ENCODE results near the gene DOC2A.

Gene DOC2A

DNA sequence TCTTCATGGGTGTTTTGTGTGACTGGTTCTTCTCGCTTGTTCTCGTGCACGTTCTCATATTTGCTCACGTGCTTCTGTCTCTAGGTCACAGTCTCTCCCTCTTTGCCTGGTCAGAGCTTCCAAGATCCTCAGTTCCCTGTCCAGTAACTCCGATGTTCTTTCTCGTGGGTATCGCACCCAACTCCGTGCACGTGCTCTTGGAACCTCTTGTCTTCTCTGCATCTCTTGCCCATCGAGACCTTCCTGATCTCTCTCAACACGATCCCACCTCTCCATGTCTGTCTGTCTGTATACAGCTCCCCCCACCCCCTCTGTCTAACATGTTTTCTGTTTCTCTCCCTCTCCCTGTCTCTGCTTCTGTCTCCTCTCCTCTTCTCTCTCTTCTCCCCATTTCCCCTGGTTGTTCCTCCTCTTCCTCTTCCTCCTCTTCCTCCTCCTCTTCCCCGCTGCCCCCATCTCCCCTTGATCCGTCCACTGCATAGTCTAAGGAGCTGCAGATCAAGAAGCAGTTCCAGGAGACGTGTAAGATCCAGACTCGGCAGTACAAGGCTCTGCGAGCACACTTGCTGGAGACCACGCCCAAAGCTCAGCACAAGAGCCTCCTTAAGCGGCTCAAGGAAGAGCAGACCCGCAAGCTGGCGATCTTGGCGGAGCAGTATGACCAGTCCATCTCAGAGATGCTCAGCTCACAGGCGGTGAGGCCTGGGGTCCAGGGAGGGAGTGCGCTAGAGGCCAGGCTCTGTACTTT, 21.5 kb downstream of the DOC2A start:
- DNase-seq (ENCODE audit: low read depth), result no peak

DNA sequence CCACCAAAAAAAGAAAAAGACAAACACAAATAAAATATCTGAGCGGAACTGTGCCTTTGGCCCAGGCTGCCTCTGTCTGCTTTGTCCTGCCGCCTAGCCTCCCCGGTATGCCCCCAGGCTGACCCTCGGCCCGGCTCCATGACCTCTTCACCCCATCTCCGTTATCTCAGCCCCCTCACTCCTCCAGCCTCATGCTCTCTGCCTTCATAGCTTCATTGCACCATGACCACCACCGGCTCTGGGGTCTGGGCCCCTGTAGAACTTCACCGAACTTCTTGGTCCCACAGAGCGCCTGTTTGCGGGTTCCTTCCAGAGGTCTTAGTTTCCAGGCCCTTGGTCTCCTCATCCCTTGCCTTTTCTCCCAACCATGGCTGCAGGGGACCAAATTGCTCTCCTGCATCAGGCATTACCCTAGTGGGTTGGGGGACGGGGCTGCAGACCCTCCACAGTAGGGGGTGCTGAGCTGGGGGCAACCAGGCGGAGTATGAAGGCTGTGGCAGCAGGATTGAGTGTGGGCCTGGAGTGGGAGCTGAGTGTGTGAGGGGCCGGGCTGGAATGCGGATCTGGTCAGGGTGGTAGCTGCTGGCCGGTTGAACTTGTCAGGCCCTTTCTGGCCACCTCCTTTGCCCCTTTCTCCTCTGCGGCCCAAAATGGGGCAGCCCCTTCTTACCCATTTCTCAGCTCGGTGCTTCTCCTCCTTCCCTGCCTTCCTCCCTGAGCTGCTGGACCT, 22.3 kb downstream of the DOC2A start:
- DNase-seq (ENCODE audit: low read depth), result no peak

DNA sequence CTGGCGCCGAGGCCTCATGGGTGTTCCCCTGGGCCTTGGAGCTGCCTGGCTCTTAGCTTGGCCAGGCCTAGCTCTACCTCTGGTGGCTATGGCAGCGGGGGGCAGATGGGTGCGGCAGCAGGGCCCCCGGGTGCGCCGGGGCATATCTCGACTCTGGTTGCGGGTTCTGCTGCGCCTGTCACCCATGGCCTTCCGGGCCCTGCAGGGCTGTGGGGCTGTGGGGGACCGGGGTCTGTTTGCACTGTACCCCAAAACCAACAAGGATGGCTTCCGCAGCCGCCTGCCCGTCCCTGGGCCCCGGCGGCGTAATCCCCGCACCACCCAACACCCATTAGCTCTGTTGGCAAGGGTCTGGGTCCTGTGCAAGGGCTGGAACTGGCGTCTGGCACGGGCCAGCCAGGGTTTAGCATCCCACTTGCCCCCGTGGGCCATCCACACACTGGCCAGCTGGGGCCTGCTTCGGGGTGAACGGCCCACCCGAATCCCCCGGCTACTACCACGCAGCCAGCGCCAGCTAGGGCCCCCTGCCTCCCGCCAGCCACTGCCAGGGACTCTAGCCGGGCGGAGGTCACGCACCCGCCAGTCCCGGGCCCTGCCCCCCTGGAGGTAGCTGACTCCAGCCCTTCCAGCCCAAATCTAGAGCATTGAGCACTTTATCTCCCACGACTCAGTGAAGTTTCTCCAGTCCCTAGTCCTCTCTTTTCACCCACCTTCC, 23.3 kb downstream of the DOC2A start:
- no peak for DNase-seq (ENCODE audit: low read depth)

DNA sequence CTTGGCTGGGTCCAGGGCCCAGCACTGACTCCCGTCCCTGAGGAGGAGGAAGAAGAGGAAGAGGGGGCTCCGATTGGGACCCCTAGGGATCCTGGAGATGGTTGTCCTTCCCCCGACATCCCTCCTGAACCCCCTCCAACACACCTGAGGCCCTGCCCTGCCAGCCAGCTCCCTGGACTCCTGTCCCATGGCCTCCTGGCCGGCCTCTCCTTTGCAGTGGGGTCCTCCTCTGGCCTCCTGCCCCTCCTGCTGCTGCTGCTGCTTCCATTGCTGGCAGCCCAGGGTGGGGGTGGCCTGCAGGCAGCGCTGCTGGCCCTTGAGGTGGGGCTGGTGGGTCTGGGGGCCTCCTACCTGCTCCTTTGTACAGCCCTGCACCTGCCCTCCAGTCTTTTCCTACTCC, 23.9 kb downstream of the DOC2A start:
- no peak for DNase-seq (ENCODE audit: low read depth)

DNA sequence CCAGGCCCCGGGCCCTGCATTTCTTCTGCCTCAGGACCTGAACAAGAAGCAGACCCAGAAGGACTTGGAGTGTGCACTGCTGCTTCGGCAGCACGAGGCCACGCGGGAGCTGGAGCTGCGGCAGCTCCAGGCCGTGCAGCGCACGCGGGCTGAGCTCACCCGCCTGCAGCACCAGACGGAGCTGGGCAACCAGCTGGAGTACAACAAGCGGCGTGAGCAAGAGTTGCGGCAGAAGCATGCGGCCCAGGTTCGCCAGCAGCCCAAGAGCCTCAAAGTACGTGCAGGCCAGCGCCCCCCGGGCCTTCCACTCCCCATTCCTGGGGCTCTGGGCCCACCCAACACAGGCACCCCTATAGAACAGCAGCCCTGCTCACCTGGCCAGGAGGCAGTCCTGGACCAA, 24.6 kb downstream of the DOC2A start:
- no peak for DNase-seq (ENCODE audit: low read depth)

DNA sequence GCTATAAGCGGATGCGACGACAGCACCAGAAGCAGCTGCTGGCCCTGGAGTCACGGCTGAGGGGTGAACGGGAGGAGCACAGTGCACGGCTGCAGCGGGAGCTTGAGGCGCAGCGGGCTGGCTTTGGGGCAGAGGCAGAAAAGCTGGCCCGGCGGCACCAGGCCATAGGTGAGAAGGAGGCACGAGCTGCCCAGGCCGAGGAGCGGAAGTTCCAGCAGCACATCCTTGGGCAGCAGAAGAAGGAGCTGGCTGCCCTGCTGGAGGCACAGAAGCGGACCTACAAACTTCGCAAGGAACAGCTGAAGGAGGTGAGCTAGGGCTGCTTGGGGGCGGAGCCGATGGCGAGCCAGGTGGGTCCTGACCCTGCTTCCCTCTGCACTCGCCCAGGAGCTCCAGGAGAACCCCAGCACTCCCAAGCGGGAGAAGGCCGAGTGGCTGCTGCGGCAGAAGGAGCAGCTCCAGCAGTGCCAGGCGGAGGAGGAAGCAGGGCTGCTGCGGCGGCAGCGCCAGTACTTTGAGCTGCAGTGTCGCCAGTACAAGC, 25.5 kb downstream of the DOC2A start:
- DNase-seq (ENCODE audit: low read depth), result no peak

DNA sequence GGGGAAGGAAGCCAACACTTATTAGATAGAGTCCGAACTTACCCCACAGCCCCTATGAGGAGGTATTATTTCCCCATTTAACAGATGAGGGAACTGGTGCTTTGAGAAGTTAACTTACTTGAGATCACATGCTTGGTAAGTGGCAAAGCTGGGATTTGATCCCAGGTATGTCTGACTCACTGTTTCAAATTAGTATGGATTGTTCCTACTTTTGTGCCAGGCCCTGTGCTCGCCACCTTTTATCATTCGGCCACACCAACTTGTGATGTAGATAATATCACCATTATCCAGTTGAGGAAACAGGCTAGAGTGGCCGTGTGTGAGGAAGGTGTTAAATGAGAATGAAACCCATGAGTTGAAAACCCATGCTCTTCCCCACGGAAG, 26.1 kb downstream of the DOC2A start:
- DNase-seq (ENCODE audit: low read depth), result no peak

DNA sequence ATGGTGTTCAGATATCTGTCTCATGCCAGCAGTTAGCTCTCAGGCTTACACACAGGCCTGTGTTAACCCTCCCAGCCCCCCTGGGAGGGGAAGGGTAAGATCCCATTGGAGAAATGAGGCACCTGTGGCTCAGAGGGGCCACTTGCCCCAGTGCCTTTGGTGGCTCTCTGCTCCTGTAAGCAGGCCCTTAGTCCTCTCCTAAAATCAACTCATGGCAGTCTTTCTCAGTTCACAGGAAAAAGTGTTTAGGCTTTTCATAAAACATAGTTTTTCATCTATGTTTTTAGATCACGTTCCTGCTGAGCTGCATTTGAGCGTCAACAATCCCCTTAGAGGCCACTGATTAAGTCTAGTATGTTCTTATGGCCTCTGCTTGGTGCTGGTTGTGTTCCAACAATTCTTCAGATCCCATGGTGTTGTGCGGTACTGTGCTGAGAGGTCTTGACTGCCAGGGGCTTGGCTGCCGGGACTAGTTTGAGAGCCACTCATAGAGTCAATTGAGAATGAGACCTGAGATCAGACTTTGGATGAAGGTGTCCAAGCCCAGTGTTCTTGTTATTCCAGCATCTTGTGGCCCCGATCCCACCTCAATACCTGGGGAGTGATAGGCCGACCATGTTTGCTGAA, 26.6 kb downstream of the DOC2A start:
- DNase-seq (ENCODE audit: low read depth), result no peak

DNA sequence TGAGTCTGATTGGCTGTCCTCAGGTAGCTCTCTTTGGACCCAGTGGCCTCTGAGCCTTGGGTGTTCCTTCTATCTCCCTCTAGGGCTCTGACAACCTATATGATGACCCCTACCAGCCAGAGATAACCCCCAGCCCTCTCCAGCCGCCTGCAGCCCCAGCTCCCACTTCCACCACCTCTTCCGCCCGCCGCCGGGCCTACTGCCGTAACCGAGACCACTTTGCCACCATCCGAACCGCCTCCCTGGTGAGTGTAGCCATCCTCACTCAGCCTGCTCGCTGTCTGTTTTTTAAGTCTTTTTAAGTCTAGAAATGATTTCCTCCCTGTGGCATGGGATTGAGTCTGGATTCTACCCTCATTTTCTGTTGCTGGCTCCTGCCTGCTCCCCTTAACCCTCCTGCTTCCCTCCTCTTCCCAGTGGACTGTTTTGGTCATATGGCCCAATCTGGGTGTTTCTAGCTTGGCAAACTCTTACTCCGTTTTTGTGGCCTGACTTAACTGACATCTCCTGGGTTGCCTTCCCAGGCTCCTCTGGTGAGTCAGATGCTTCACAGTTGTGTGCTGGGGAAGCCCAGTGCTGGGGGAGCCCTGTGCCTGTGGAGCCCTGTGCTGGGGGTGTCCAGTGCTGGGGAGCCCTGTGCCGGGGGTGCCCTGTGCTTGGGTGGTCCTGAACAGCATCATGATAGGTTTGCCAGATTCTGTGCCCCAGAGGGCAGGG, 27.2 kb downstream of the DOC2A start:
- DNase-seq (ENCODE audit: low read depth), result no peak

DNA sequence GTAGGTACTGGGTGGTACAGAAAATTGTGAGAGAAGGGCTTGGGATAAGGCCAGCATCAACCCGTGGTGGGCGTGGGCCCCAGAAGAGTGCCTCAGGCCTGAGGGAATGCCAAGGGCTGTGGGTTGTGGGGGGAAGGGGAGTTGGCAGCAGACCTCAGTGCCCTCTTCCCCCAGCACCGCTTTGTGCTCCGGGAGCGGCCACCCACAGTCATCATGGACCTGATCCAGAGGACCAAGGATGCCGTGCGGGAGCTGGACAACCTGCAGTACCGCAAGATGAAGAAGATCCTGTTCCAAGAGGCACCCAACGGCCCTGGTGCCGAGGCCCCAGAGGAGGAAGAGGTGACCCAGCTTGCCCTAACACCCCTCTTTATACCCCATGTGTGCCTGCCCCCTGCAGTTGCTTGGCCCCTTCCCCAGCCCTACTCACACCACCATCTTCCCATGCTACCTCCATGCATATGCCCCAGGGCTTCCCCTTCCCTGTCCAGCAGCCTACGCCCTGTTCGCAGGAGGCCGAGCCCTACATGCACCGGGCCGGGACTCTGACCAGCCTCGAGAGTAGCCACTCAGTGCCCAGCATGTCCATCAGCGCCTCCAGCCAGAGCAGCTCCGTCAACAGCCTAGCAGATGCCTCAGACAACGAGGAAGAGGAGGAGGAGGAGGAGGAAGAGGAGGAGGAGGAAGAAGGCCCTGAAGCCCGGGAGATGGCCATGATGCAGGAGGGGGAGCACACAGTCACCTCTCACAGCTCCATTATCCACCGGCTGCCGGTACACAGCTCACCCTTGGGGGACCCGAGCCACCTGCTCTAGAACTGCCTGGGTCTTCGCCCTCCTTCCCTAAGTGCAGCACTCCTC, 28.0 kb downstream of the DOC2A start:
- DNase-seq (ENCODE audit: low read depth), result no peak

DNA sequence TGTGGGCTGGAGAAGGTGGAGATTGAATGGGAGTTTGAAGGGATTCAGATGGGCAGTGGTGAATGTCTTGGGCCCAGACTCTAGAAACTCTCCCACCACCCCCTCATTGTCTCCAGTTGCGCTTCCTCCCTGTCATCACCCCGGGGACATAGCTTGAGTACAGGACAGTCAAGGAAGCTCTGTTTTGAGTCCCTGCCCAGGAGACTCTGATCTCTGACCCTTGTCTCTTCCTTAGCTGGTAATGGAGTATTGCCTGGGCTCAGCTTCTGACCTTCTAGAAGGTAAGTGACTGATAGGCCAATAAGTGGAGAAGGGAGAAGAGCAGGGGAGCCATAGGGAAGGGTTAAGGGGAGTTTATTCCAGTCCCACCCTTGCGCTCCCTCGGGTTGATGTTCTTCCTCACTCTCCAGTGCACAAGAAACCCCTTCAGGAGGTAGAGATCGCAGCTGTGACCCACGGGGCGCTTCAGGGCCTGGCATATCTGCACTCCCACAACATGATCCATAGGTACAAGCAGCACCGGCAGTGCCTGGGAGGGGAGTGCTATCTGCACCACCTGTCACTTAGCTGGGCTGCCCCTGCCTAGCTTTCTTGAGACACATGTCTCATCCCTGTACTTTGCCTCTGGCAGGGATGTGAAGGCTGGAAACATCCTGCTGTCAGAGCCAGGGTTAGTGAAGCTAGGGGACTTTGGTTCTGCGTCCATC, 32.1 kb downstream of the DOC2A start:
- DNase-seq (ENCODE audit: low read depth), result no peak

DNA sequence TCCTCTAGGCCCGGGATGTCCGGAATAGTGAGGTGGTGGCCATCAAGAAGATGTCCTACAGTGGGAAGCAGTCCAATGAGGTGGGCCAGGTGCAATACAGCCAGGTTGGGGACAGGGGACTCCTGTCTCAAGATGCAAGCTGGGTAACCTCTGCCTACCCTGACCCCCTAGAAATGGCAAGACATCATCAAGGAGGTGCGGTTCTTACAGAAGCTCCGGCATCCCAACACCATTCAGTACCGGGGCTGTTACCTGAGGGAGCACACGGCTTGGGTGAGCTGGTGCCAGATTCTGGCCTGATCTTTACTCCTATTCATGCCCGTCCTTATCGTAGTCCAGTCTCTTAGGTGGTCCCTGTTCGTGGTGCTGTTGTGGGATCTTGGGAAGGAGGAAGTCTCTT, 32.7 kb downstream of the DOC2A start:
- no peak for DNase-seq (ENCODE audit: low read depth)

DNA sequence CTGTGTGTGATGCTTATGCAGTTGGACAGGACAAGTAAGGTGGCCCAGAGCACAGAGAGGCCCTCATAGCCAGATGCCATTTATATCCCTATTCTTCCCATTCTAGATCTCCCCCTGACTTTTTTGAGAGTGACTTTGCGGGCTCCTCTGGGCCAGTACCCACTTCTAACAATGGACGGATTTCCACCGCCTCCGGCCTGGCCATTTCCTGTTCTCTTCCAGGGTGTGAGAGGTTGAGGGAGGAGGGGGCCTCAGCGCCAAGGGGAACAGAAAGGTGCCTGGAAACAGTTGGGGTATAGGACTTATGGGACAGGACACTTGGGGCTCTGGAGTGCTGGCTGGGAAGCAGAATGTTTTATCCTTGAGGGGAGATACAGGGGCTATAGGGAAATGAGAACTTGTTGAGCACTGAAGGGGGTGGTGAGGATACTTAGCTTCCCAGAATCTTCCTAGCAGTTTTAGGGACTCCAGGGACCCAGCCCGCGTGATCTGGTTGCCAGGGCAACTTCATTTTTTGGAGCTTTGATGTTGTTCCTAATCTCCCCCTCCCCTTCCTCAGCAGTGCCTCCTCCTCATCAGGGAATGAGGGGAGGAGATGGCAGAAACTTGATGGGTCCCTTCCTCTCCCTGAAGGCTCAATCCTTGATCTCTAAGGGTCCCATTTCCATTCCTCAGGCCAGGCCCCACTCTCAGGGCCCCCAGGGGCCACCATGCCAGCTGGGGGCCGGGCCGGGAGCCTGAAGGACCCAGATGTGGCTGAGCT, 33.6 kb downstream of the DOC2A start:
- DNase-seq (ENCODE audit: low read depth), result no peak

DNA sequence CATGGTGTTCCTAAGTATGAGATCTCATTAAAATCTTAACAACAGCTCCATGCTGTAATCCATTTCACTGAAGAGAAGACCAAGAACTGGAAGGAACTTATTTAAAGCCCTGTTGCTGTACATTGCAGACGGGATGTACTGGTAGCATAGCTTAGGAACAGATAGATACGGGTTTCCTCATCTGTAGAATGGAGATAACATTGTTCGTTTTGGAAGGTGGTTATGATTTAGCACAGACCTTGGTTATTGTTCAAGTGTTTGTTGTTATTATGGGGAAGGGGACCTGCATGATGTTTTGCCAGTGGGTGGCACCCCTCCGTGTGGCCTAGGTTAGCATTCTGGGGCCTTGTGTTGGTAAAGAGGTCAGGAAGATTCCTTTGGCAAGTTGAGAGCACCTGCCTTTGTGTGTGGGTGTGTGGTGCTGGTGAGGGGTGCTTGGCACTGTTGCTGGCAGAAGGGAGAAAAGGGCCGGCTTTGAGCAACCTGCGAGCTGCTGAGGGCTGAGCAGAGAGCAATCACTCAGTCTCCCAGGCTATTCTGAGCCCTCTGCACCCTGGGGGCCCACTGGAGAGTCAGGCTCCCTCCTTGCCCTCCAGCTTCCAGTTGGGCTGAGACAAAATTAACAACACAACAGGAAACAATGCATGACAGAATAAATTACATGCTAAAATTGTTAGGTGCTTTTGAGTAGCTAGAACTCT, 34.9 kb downstream of the DOC2A start:
- no peak for DNase-seq (ENCODE audit: low read depth)

DNA sequence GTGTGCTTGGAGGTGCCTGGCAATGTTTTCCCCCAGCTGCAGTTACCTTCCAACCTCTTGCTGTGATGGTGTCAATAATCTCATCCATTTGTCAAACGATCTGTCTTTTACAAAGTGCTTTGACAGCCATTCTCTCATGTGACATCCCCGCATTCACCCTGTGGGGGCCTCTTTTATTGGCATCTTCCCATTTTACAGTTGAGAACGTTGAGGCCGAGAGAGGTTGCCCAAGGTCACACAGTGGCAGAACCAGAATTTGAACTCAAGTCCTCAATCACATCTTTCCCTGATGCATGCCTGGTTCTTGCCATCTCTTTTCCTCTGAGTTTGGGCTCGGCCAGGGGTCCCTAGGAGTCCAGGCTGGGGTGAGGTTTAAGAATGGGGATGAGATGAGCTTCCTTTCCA, 35.7 kb downstream of the DOC2A start:
- no peak for DNase-seq (ENCODE audit: low read depth)

DNA sequence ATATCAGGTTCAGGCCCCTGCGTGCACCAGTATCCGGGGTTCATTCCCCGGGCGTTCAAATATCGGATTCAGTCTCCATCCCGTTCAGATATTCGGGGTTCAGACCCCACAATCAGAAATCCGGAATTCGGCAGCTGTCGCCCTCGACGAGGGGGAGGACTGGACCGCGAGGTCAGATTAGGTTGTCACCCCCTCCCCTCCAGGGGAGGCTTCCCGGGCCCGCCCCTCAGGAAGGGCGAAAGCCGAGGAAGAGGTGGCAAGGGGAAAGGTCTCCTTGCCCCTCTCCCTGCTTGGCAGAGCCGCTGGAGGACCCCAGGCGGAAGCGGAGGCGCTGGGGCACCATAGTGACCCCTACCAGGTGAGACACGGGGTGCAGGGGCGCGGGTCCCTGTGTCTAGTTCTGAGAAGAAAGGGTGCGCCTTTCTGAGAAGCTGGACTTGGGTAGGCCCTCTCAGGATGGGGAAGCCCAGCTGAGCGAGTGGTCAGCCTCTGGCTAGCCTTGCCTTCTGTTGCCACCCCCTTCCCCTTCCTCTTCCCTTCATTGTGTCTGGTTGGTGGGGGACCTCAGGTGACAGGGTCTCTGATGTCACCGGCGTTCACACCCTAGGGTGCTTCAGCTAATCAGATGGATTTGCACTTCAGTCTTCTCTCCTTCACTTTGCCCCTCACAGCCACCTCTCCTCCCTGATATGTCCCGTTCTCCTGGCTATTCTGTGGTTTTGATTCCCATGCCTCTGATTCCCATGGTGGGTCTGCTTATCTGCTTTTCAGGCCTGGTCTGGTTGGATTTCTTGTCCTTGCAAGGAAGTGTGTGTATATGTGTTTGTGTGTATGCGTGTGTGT, 36.3 kb downstream of the DOC2A start:
- no peak for DNase-seq (ENCODE audit: low read depth)

DNA sequence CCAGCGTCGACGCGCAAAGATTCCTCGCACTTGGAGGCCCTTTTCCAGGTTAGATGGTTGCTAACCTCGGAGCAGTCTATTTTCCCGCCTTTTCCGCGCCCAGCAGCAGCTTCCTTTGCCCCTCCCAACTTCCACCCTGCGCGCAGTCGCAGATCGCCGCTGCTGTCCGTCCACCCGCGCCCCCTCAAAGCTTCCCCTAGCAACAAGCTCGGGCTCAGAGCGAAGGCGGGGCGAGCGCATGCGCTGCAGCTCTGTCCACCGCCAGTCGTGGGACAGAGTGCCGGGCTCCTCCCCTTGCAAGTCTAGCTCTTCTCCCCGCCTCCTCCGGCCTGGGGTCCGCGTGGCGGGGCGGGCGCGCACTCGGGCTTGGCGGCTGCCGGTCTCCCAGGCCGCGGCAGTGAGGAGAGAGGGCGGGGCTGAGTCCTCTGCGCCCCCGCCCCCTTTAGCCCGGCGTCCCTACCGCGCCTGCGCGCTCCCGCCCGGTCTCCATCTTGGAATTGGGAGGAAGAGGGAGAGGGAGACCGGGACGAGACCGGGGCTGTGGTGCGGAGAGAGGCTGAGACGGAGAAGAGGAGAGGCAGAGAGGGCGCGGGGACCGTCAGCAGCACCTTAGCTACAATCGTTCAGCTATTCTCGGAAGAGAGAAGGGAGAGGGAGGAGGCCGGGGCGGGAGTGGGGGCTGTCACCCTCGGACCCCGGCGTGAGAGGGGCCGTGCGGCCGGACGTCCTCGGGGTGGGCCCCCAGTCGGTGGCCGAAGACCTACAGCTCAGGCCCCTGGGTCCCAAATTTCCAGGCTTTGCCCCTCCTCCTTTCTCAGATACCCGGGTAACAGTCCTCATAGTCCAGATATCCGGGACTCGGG, 37.2 kb downstream of the DOC2A start, which contains the start of gene TAOK2:
Gene TAOK2 (plus strand): TSS at position 485 of the 863 bp plus-strand sequence. CDS start 3,905 bp downstream, outside the sequence.
- DNase-seq (ENCODE audit: low read depth), result peak; percentile 95
